ENCODE measurements around the gene ADAMTS10.
"Not testable (repeated sequence)": the region's sequence is repeated elsewhere in the genome, so short reads cannot be mapped to it uniquely, and the experiment has no call there.

ADAMTS10 gene

DNA sequence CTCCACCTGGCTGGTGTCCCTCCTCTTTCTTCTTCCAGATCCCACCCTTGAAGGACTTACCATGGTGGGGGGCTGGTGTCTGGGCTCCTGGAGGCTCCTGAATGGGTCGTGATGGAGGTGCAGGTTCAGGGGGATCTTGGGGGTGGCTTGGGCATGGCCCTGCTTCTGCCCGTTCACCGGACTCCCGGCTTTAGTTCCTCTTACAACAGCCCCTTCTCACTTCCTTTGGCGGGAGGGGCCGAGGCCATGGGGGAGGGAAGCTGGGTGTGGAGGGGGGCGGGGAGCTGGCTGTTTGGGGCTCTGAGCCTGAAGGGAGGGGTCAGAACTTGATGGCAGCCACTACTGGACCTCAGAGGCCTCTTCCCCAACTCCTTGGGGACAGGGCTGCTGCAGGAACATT, 33.3 kb downstream of the ADAMTS10 start, which contains the start of gene MYO1F:
TSS of gene MYO1F (minus strand) at position 196 of the 400 bp plus-strand sequence. CDS start at position 63, 133 bp downstream.
- Histone ChIP-seq H3K27ac (peak within 1 kb of the TSS; percentile 96), H3K27me3 (no peaks in the 10 kb centered on the region), H3K36me3 (peaks cover 30% of the 10 kb centered on the region), H3K4me3 (ENCODE audit: low read depth in 1 of 2, low read length in 1 of 2) (peak within 1 kb of the TSS; percentile 94 to 100), H3K9me3 (no peaks in the 10 kb centered on the region), H3K4me1 (ENCODE audit: control insufficient read depth in 1 of 2, insufficient read depth in 1 of 2, low read depth in 1 of 2, low read length in 1 of 2) (peaks cover 62 to 80% of the 10 kb centered on the region in 2 experiments)
- TF ChIP-seq, protein P1, sequence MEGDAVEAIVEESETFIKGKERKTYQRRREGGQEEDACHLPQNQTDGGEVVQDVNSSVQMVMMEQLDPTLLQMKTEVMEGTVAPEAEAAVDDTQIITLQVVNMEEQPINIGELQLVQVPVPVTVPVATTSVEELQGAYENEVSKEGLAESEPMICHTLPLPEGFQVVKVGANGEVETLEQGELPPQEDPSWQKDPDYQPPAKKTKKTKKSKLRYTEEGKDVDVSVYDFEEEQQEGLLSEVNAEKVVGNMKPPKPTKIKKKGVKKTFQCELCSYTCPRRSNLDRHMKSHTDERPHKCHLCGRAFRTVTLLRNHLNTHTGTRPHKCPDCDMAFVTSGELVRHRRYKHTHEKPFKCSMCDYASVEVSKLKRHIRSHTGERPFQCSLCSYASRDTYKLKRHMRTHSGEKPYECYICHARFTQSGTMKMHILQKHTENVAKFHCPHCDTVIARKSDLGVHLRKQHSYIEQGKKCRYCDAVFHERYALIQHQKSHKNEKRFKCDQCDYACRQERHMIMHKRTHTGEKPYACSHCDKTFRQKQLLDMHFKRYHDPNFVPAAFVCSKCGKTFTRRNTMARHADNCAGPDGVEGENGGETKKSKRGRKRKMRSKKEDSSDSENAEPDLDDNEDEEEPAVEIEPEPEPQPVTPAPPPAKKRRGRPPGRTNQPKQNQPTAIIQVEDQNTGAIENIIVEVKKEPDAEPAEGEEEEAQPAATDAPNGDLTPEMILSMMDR (IDR thresholded peaks at IDR 0.05), result no peak

DNA sequence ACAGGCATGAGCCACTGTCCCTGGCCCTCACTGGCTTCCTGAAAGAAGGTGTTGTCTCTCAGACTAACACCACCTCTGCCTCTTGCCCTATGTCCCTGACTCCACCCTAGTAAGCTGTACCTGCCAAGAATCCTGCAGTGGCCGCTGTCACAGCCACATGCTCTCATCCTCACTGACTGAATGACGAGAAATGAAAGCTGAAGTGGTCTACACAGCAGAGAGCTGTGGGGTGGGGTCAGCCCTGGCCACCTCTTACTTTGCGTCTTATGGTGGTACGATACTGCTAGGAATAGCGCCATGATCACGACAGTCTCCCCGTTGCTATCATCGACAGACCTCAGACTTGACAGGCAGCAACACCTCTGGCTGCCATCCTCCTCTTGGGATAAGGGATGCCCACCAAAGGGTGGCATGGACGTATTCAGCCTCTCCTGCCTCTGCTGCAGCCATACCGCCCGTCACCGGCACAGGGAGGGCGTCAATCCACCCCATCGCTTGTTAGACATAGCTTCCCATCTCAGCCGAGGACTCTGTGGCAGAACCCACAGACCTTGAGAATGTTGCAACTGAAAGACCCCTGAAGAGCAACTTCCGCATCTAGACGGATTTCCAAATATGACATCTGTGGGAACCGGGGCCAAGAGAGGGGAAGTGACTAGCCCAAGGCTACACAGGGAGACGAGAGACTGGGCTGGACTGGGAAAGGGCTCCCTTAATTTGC, 34.1 kb downstream of the ADAMTS10 start:
- Histone ChIP-seq H3K36me3 (peaks cover 37% of the 10 kb centered on the region), H3K4me3 (ENCODE audit: low read depth in 1 of 2, low read length in 1 of 2) (peak overlapping the region; percentile 94 to 100), H3K9me3 (no peaks in the 10 kb centered on the region), H3K27me3 (no peaks in the 10 kb centered on the region), H3K4me1 (ENCODE audit: control insufficient read depth in 1 of 2, insufficient read depth in 1 of 2, low read depth in 1 of 2, low read length in 1 of 2) (peaks cover 69 to 87% of the 10 kb centered on the region in 2 experiments), H3K27ac (peak overlapping the region; percentile 96)
- TF ChIP-seq, protein P1 (IDR thresholded peaks at IDR 0.05), result peak; percentile 29

- Histone ChIP-seq H3K27me3 (no peaks in the 10 kb centered on the region), H3K9me3 (no peaks in the 10 kb centered on the region), H3K4me1 (ENCODE audit: control insufficient read depth in 1 of 2, insufficient read depth in 1 of 2, low read depth in 1 of 2, low read length in 1 of 2) (peaks cover 72 to 87% of the 10 kb centered on the region in 2 experiments), H3K36me3 (peaks cover 42% of the 10 kb centered on the region), H3K4me3 (ENCODE audit: low read depth in 1 of 2, low read length in 1 of 2) (peak overlapping the region; percentile 94 to 100), H3K27ac (peak overlapping the region; percentile 96)
- TF ChIP-seq, protein P1 (IDR thresholded peaks at IDR 0.05), result no peak
These were observed 35.0 kb downstream of the ADAMTS10 start for GRCh38 chr19:8575467-8575997.

- not testable (repeated sequence) for H3K9me3 ChIP-seq, H3K27me3 ChIP-seq
- H3K27ac ChIP-seq, result peak overlapping the region; percentile 96
- H3K4me3 ChIP-seq (ENCODE audit: low read depth in 1 of 2, low read length in 1 of 2), result peak overlapping the region; percentile 94 to 100
- H3K4me1 ChIP-seq (ENCODE audit: control insufficient read depth in 1 of 2, insufficient read depth in 1 of 2, low read depth in 1 of 2, low read length in 1 of 2), result peaks cover 72 to 87% of the 10 kb centered on the region in 2 experiments
- peaks cover 52% of the 10 kb centered on the region for H3K36me3 ChIP-seq
These were observed 35.9 kb downstream of the ADAMTS10 start for GRCh38 chr19:8574619-8574922.

GRCh38 chr19:8573316-8573715, 37.2 kb downstream of the ADAMTS10 start:
- H3K36me3 ChIP-seq, result peaks cover 64% of the 10 kb centered on the region
- peak overlapping the region; percentile 98 for H3K27ac ChIP-seq
- TF ChIP-seq, protein P1 (IDR thresholded peaks at IDR 0.05), result no peak
- H3K4me3 ChIP-seq (ENCODE audit: low read depth in 1 of 2, low read length in 1 of 2), result peak overlapping the region; percentile 94 to 100
- no peaks in the 10 kb centered on the region for H3K9me3 ChIP-seq
- no peaks in the 10 kb centered on the region for H3K27me3 ChIP-seq
- peaks cover 71 to 87% of the 10 kb centered on the region in 2 experiments for H3K4me1 ChIP-seq (ENCODE audit: control insufficient read depth in 1 of 2, insufficient read depth in 1 of 2, low read depth in 1 of 2, low read length in 1 of 2)

GRCh38 chr19:8571006-8571411, 39.5 kb downstream of the ADAMTS10 start:
- H3K4me1 ChIP-seq (ENCODE audit: control insufficient read depth in 1 of 2, insufficient read depth in 1 of 2, low read depth in 1 of 2, low read length in 1 of 2), result peaks cover 84 to 97% of the 10 kb centered on the region in 2 experiments
- H3K4me3 ChIP-seq (ENCODE audit: low read depth in 1 of 2, low read length in 1 of 2), result peak overlapping the region; percentile 94 to 100
- TF ChIP-seq, protein P1 (IDR thresholded peaks at IDR 0.05), result peak; percentile 50
- peaks cover 72% of the 10 kb centered on the region for H3K36me3 ChIP-seq
- no peaks in the 10 kb centered on the region for H3K9me3 ChIP-seq
- no peaks in the 10 kb centered on the region for H3K27me3 ChIP-seq
- peak overlapping the region; percentile 98 for H3K27ac ChIP-seq

All from neutrophil (primary cell).